ENCODE measurements around the gene RAB15. TPM values are rescaled to one million over a fixed set of nuclear protein-coding genes. Genes with fewer than 3 reads are reported as not detected.

The RAB15 gene
- polyA plus RNA-seq, 3 donors: 0.09 to 0.14 (median 0.09) TPM

- Mint-ChIP-seq H3K27me3 (ENCODE audit: low read depth in 3 of 3) (no peaks in the 10 kb centered on the region), H3K9me3 (no peaks in the 10 kb centered on the region), H3K4me1 (peaks cover 71% of the 10 kb centered on the region), H3K27ac (peak overlapping the region; percentile 53 to 94 (median 84)), H3K36me3 (peaks cover 2 to 8% of the 10 kb centered on the region in 2 donors), H3K4me3 (no peak overlapping the region)
- Histone ChIP-seq H3K27me3 (ENCODE audit: control insufficient read depth in 2 of 2, insufficient read depth in 2 of 2, low read length in 2 of 2) (no peaks in the 10 kb centered on the region), H3K36me3 (replicated peaks in 1 of 2; ENCODE audit: control insufficient read depth in 1 of 2, insufficient read depth in 2 of 2, low read length in 2 of 2) (no peaks in the 10 kb centered on the region), H3K27ac (ENCODE audit: low read depth in 1 of 2, low read length in 2 of 2) (peak overlapping the region in 1 of 2 donors; percentile 82), H2AFZ (ENCODE audit: insufficient read depth, low read depth, low read length, poor library complexity, severe bottlenecking) (no peak overlapping the region), H3K9me3 (replicated peaks in 1 of 2; ENCODE audit: control insufficient read depth in 1 of 2, insufficient read depth in 1 of 2, low read length in 2 of 2) (no peaks in the 10 kb centered on the region), H3K4me1 (ENCODE audit: control insufficient read depth in 1 of 2, insufficient read depth in 2 of 2, low read length in 2 of 2) (peaks cover 59 to 66% of the 10 kb centered on the region in 2 donors), H3K4me3 (replicated peaks in 1 of 3; ENCODE audit: low read depth in 2 of 3, low read length in 3 of 3) (no peak overlapping the region), H3K79me2 (ENCODE audit: insufficient read depth, low read length) (peaks cover 94% of the 10 kb centered on the region), H4K20me1 (ENCODE audit: insufficient read depth, low read length) (no peaks in the 10 kb centered on the region), H3K4me2 (replicated peaks; ENCODE audit: extremely low read depth, low read length, poor library complexity, severe bottlenecking) (no peak overlapping the region), H3K9ac (ENCODE audit: insufficient read depth, low read length, poor library complexity, severe bottlenecking) (no peak overlapping the region)
- TF ChIP-seq CTCF (IDR thresholded peaks at IDR 0.05): no peak
- DNase-seq: no peak
- intact Hi-C loops (cut with micrococcal nuclease): no loop called here
- no CpG with 5 or more reads among the region's 2 CpGs for WGBS (ENCODE audit: insufficient coverage)
Observed at GRCh38 chr14:64994540-64994939, 22.4 kb upstream of the RAB15 start.

- no peaks in the 10 kb centered on the region for H3K9me3 Mint-ChIP-seq
- peak overlapping the region; percentile 81 to 94 (median 91) for H3K27ac Mint-ChIP-seq
- H3K27ac ChIP-seq (ENCODE audit: low read depth in 1 of 2, low read length in 2 of 2): peak overlapping the region; percentile 82 to 86
- H3K9me3 ChIP-seq (replicated peaks in 1 of 2; ENCODE audit: control insufficient read depth in 1 of 2, insufficient read depth in 1 of 2, low read length in 2 of 2): no peaks in the 10 kb centered on the region
- no peak for TF ChIP-seq CTCF (IDR thresholded peaks at IDR 0.05)
- peak overlapping the region in 2 of 3 experiments; percentile 41 to 70 for H3K4me3 ChIP-seq (replicated peaks in 1 of 3; ENCODE audit: low read depth in 2 of 3, low read length in 3 of 3)
- no peaks in the 10 kb centered on the region for H3K36me3 ChIP-seq (replicated peaks in 1 of 2; ENCODE audit: control insufficient read depth in 1 of 2, insufficient read depth in 2 of 2, low read length in 2 of 2)
- no CpG with 5 or more reads among the region's 3 CpGs for WGBS (ENCODE audit: insufficient coverage)
- H3K9ac ChIP-seq (ENCODE audit: insufficient read depth, low read length, poor library complexity, severe bottlenecking): peak overlapping the region; percentile 29
- H3K36me3 Mint-ChIP-seq: peaks cover 0 to 8% of the 10 kb centered on the region in 2 donors
- peak overlapping the region; percentile 65 for H2AFZ ChIP-seq (ENCODE audit: insufficient read depth, low read depth, low read length, poor library complexity, severe bottlenecking)
- H4K20me1 ChIP-seq (ENCODE audit: insufficient read depth, low read length): no peaks in the 10 kb centered on the region
- peak overlapping the region; percentile 76 for H3K4me2 ChIP-seq (replicated peaks; ENCODE audit: extremely low read depth, low read length, poor library complexity, severe bottlenecking)
- peaks cover 94% of the 10 kb centered on the region for H3K79me2 ChIP-seq (ENCODE audit: insufficient read depth, low read length)
- no peaks in the 10 kb centered on the region for H3K27me3 ChIP-seq (ENCODE audit: control insufficient read depth in 2 of 2, insufficient read depth in 2 of 2, low read length in 2 of 2)
- H3K4me1 ChIP-seq (ENCODE audit: control insufficient read depth in 1 of 2, insufficient read depth in 2 of 2, low read length in 2 of 2): peaks cover 57 to 68% of the 10 kb centered on the region in 2 donors
- peak overlapping the region; percentile 73 to 86 for H3K4me3 Mint-ChIP-seq
- peak; percentile 34 to 71 (median 55) for DNase-seq
- intact Hi-C loops (cut with micrococcal nuclease): no loop called here
- no peaks in the 10 kb centered on the region for H3K27me3 Mint-ChIP-seq (ENCODE audit: low read depth in 3 of 3)
- peaks cover 73% of the 10 kb centered on the region for H3K4me1 Mint-ChIP-seq
Observed at GRCh38 chr14:64993266-64993930, 21.3 kb upstream of the RAB15 start.
